Endothelial cell (in vitro differentiated cells): ENCODE measurements around the gene MAPKAPK2. TPM values are rescaled to one million over a fixed set of nuclear protein-coding genes. Genes with fewer than 3 reads are reported as not detected.

Experiments
- total RNA-seq: library from RNA; stranded (reverse); fragmentation: NEBNext Ultra II Directional; extraction: Animal tissue kit (Norgen Biotek cat#: 25700); gene quantifications from one replicate; pipeline ENCODE4 v1.2.1, GENCODE V29; 2021; ENCODE audit not compliant: unreplicated experiment

MAPKAPK2 gene
- total RNA-seq, 1 donor from 2014 or later = 109 TPM

Other genes starting within 250 kb of the MAPKAPK2 start
- gene IKBKE, start 214.4 kb upstream of the MAPKAPK2 start, total RNA-seq = 20.9 TPM
- gene RASSF5, start 177.4 kb upstream of the MAPKAPK2 start, total RNA-seq = 1.2 TPM
- 32.7 TPM for gene EIF2D, start 72.4 kb upstream of the MAPKAPK2 start, total RNA-seq
- 3.2 TPM for gene DYRK3, start 49.4 kb upstream of the MAPKAPK2 start, total RNA-seq
- gene IL19, start 85.9 kb downstream of the MAPKAPK2 start, total RNA-seq = not detected
- gene IL10, start 87.6 kb downstream of the MAPKAPK2 start, total RNA-seq = not detected
- gene IL20, start 180.7 kb downstream of the MAPKAPK2 start, total RNA-seq = not detected
- gene IL24, start 212.5 kb downstream of the MAPKAPK2 start, total RNA-seq = not detected
- 8.4 TPM for gene FCMR, start 237.0 kb downstream of the MAPKAPK2 start, total RNA-seq